Keratinocyte (primary cell): ENCODE results near the gene NCKAP1.
"Not testable (repeated sequence)": the region's sequence is repeated elsewhere in the genome, so short reads cannot be mapped to it uniquely, and the experiment has no call there.

ENCODE experiments used
- CTCF ChIP-seq, 3 experiments: IDR thresholded peaks in 1 of 3; conservative IDR thresholded peaks in 1 of 3; optimal IDR thresholded peaks in 1 of 3; 2 replicates in 2 of 3; 3 replicates in 1 of 3; pipeline versions ENCODE3 to v1.5.1; 2011; ENCODE audit warnings: low read length in 3 of 3, mild to moderate bottlenecking in 3 of 3, moderate library complexity in 2 of 3, control low read depth in 1 of 3, inconsistent platforms in 1 of 3; ENCODE audit not compliant: insufficient read depth in 2 of 3; ENCODE audit errors: extremely low read depth in 1 of 3
- EZH2 ChIP-seq: IDR thresholded peaks from one replicate; pipeline ENCODE4 v1.6.1; 2012; ENCODE audit warnings: inconsistent platforms, mild to moderate bottlenecking, low read length, moderate library complexity

GRCh38 chr2:182876653-182877052, 161.6 kb downstream of the NCKAP1 start:
- not testable (repeated sequence) for TF ChIP-seq CTCF (optimal IDR thresholded peaks at IDR 0.05 in 1 of 3, IDR thresholded peaks at IDR 0.05 in 1 of 3, conservative IDR thresholded peaks at IDR 0.05 in 1 of 3; ENCODE audit: extremely low read depth in 1 of 3, insufficient read depth in 2 of 3, low read length in 3 of 3); EZH2
